ENCODE data around the gene CSPG4. TPM values are rescaled to one million over a fixed set of nuclear protein-coding genes. Genes with fewer than 3 reads are reported as not detected.
"Not testable (repeated sequence)": the region's sequence is repeated elsewhere in the genome, so short reads cannot be mapped to it uniquely, and the experiment has no call there.

The CSPG4 gene, protein sequence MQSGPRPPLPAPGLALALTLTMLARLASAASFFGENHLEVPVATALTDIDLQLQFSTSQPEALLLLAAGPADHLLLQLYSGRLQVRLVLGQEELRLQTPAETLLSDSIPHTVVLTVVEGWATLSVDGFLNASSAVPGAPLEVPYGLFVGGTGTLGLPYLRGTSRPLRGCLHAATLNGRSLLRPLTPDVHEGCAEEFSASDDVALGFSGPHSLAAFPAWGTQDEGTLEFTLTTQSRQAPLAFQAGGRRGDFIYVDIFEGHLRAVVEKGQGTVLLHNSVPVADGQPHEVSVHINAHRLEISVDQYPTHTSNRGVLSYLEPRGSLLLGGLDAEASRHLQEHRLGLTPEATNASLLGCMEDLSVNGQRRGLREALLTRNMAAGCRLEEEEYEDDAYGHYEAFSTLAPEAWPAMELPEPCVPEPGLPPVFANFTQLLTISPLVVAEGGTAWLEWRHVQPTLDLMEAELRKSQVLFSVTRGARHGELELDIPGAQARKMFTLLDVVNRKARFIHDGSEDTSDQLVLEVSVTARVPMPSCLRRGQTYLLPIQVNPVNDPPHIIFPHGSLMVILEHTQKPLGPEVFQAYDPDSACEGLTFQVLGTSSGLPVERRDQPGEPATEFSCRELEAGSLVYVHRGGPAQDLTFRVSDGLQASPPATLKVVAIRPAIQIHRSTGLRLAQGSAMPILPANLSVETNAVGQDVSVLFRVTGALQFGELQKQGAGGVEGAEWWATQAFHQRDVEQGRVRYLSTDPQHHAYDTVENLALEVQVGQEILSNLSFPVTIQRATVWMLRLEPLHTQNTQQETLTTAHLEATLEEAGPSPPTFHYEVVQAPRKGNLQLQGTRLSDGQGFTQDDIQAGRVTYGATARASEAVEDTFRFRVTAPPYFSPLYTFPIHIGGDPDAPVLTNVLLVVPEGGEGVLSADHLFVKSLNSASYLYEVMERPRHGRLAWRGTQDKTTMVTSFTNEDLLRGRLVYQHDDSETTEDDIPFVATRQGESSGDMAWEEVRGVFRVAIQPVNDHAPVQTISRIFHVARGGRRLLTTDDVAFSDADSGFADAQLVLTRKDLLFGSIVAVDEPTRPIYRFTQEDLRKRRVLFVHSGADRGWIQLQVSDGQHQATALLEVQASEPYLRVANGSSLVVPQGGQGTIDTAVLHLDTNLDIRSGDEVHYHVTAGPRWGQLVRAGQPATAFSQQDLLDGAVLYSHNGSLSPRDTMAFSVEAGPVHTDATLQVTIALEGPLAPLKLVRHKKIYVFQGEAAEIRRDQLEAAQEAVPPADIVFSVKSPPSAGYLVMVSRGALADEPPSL (N-terminal part only)
- not detected for total RNA-seq

DNA sequence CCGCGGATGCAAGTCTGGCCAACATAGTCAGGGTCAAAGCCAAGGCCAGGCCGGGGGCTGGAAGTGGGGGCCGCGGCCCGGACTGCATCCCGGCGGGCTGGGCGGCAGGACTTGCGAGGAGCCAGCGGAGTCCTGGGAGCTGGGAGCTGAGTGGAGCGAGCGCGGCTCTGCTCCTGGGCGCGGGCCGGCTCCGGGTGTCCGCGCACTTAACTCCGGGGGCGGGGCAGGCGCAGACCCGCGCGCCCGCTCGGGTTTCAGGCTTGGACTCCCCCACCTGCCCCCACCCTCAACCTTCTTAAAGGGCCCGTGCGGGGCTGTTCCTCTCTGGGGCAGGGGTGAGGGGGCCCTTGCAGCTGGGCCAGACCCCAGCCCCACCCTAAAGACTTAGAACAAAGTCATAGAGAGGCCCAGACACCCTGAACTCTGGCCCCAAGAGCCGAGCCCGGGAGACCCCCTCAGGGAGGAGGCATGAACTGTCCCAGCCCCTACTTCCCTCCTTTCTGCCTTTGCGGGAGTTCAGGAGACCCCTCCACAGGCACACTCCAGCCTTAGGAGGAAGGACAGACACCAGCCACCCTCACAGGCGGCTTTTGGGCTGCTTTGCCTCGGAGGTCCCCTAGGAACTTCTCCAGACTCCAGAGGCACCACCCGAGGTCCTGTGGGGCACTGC is at the start of gene CSPG4:
Gene CSPG4 (minus strand): TSS at position 181 of the 670 bp plus-strand sequence. CDS start 93 bp downstream, at position 88.
- H3K27me3 Mint-ChIP-seq, result peaks cover 19% of the 10 kb centered on the region
- H3K4me3 Mint-ChIP-seq, result no peak within 1 kb of the TSS
- H3K27ac Mint-ChIP-seq, result no peak within 1 kb of the TSS
- H3K36me3 Mint-ChIP-seq, result no peaks in the 10 kb centered on the region
- H3K4me1 Mint-ChIP-seq, result no peaks in the 10 kb centered on the region
- DNase-seq, result no peak
- H3K9me3 Mint-ChIP-seq, result no peaks in the 10 kb centered on the region

DNA sequence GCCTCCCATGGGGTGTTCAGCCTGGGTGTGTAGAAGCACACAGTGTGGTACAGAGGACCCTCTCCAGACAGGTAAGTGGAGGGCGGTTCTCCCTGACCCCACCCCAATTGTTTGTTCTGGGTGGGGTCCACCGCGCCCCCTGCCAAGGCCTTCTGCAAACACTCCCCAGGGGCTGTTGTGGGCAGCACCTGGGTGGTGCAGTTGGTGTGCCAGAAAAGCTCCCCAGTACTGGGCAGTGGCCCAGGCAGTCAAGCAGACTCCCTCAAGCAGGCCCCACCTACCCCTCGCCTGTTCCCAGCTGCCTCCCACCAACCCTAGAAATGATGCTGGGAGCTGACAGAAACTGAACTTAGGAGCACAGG is 49.7 kb upstream of the CSPG4 start:
- H3K27me3 Mint-ChIP-seq, H3K27ac Mint-ChIP-seq, H3K9me3 Mint-ChIP-seq, DNase-seq, H3K4me3 Mint-ChIP-seq, H3K36me3 Mint-ChIP-seq: not testable (repeated sequence)
- peaks cover 13% of the 10 kb centered on the region for H3K4me1 Mint-ChIP-seq

DNA sequence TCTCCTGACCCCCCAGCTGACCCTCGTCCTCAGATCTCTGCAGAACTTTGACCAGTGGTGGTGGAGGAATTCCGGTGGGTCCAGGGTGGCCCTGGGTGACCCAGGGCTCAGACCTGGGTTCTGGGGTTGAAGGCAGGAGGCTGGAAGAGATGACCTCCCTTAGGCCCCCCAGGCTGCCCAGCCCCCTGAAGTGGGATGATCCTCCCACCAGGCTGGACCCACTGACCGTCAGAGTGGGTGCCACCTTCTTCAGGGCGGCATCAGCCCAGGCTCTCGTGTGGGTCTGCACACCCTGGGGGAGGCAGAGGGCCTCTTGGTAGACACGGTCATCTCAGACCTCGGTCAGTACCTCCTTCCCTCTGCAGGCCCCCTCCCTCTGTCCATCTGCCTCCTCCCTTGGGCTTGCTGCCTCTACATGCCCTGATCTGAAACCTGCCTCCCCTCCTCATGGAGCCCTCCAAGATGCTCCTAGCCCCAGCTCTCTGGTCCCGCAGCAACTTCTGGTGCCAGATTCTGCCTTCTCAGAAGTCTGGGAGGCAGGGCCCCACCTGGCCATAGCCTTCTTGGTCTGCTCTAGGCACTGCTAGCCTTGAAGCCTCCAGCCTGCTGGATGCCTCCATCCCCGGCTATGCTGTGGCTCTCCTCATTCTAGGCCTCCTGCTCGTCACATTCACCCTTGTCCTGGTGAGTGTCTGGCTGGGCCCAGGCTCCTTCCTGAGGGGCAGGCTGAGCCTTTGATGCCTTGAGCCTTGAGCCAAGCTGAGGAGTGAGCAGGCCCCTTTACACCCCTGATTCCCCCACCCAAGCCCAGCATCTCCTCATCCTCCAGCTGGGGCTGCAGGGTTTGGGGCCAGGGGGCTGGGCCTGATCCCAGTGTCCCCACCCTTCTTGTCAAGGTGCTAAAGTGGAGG is 49.1 kb upstream of the CSPG4 start:
- no peak overlapping the region for H3K27ac Mint-ChIP-seq
- peaks cover 13% of the 10 kb centered on the region for H3K4me1 Mint-ChIP-seq
- H3K27me3 Mint-ChIP-seq, result no peaks in the 10 kb centered on the region
- no peaks in the 10 kb centered on the region for H3K36me3 Mint-ChIP-seq
- no peak overlapping the region for H3K4me3 Mint-ChIP-seq
- H3K9me3 Mint-ChIP-seq, result no peaks in the 10 kb centered on the region
- no peak for DNase-seq

DNA sequence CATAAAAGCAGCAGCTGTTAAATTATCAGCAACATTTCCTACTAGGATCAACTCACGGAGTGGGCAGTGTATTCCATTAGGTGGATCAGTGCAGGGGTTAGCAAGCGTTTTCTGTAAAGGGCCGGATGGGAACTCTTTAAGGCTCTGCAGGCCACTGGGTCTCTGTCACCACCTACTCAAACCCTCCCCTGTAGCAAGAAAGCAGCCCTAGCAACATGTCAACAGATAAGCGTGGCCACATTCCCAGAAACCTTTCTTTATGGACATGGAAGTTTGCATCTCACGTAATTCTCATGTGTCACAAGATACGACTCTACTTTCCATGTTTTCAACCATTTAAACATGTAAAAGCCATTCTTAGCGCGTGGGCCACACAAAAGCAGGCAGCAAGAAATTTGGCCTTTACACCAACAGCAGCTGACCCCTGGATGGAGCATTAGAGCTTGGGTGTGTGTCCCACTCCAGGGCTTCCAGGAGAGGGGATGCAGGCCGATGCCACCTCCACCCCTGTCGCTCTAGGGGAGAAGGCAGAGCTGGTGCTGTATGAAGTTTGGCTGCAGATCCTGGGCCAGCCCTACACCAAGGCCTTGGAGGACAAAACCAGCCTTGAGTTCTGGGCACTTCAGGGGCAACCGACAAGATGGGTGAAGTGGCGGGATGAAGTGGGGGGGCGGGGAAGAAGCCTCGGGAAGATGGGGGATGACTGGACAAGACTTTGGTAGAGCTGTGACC is 48.2 kb upstream of the CSPG4 start:
- no peak overlapping the region for H3K27ac Mint-ChIP-seq
- no peaks in the 10 kb centered on the region for H3K36me3 Mint-ChIP-seq
- no peak overlapping the region for H3K4me3 Mint-ChIP-seq
- no peaks in the 10 kb centered on the region for H3K9me3 Mint-ChIP-seq
- no peaks in the 10 kb centered on the region for H3K27me3 Mint-ChIP-seq
- H3K4me1 Mint-ChIP-seq, result peaks cover 13% of the 10 kb centered on the region
- DNase-seq, result no peak

DNA sequence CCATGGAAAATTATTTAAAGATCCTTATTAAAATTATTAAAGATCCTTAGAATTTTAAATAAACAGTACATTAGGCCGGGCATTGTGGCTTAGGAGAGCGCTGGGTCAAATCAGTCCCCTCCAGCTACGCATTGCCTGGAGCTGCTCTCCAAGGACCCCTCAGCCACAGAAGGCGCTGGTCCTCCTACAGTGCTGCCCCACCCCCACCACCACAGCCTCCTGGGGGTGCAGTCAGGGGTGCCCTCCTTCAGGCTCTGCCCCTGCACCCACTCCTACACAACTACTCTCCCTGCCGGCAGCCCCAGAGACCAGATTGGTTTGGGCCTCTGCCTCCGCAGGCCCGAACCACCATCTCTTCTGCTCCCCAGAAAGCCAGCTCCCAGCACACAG is 47.5 kb upstream of the CSPG4 start:
- H3K4me1 Mint-ChIP-seq, result peaks cover 13% of the 10 kb centered on the region
- not testable (repeated sequence) for H3K27me3 Mint-ChIP-seq, DNase-seq, H3K4me3 Mint-ChIP-seq, H3K9me3 Mint-ChIP-seq, H3K27ac Mint-ChIP-seq, H3K36me3 Mint-ChIP-seq

DNA sequence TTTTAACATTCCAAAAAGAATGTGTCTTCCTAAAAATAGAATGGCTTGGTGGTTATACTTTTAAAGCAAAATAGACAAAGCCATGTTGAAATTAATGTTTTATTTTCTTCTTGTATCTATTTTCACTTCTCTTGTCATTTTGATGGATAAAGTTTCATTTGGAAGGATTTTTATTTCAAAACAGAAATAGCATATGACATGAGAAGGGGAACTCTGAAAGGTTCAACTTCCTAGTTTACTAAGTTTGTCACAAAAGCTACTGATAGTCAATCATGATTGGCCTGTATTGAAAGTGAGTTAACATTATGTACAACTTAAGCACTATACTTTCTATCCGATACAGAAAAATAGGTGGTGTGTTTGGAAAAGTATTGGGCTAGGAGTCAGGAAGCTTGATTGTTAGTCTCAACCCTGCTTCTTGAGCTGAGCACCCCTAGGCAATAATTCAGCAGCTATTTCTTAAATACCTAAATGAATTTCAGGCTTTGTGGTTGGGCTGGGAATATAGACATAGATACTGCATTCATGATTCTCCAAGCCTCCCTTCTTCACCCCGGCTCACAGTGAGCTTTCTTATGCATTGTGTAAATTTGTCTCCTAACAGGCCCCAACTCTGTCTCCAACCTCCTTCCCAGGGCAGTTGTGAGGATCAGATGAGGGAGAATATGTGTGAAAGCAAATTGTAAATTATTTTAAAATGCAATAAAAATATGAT is 46.9 kb upstream of the CSPG4 start:
- H3K36me3 Mint-ChIP-seq, result no peaks in the 10 kb centered on the region
- H3K27ac Mint-ChIP-seq, result no peak overlapping the region
- DNase-seq, result no peak
- no peaks in the 10 kb centered on the region for H3K27me3 Mint-ChIP-seq
- H3K9me3 Mint-ChIP-seq, result no peaks in the 10 kb centered on the region
- peak overlapping the region; percentile 89 for H3K4me3 Mint-ChIP-seq
- H3K4me1 Mint-ChIP-seq, result peaks cover 13% of the 10 kb centered on the region

DNA sequence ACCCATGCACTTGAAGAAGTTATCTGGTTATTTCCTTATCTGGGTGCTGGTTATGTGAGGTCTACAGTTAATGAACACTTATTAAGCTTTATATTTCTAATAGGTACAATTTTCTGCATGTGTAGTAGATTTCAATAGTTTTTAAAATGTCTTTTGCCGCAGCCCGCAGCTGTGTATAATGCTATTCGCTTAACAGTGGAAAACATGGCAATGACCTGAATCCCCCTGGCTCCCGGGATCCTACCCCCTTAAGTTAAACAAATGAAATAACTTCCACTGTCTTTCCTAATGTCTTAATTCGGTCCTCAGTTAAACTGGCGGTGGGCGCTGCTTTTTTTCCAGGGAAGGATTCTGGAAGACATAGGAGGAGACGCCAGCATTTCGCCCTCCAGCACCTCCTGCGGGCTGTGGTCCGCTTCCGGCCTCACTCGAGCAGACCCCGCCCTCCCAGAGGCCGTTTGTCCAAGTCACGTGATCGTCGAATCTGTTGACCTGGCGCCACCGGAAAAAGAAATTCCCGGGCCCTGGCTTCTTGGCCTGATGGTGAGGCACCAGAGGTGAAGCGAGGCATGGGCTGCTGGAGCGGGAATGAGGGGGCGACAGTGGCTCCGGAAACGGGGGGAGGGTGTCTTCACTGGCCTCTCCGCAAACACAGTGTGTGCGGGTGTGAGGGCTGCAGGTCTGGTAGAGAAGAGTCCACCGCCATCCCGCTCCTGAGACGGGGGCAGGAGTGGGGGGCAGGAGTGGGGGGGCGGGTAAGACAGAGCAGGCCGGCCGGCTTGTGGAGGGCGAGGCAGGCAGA is 45.6 kb upstream of the CSPG4 start:
- peak; percentile 71 for DNase-seq
- Mint-ChIP-seq H3K36me3 (no peaks in the 10 kb centered on the region), H3K4me3 (peak overlapping the region; percentile 89), H3K4me1 (peaks cover 13% of the 10 kb centered on the region), H3K27me3 (no peaks in the 10 kb centered on the region), H3K9me3 (no peaks in the 10 kb centered on the region), H3K27ac (peak overlapping the region; percentile 89)

DNA sequence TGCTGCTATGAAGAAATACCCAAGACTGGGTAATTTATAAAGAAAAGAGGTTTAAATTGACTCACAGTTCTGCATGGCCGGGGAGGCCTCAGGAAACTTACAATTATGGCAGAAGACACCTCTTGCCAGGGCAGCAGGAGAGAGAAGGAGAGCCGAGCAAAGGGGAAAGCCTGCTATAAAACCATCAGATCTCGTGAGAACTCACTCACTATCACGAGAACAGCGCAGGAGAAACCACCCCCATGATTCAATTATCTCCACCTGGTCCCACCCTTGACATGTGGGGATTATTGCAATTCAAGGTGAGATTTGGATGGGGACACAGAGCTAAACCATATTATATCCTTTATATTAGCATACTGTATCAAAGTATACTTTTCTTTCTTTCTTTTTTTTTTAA is 42.2 kb upstream of the CSPG4 start:
- not testable (repeated sequence) for H3K27me3 Mint-ChIP-seq, H3K9me3 Mint-ChIP-seq, H3K4me3 Mint-ChIP-seq, DNase-seq, H3K27ac Mint-ChIP-seq, H3K36me3 Mint-ChIP-seq
- H3K4me1 Mint-ChIP-seq, result peaks cover 13% of the 10 kb centered on the region

DNA sequence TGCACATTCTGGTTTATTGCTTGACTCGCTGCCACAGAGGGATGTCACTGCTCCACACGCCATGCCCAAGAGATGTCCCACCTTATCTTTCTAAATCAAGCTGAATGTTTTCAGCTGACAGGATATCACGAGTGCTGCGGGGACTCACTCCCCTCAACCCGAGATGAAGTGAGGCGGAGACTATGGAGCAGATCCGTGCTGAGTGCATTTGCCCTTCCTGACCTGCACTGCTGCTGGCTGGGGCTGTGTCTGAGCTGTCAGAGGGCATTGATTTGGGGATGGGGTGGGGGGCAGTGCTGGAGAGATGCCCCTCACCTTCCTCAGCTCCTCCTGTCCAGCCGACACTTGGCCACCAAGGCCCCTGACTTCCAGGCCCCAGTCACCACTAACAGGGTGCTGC is 40.5 kb upstream of the CSPG4 start:
- Mint-ChIP-seq H3K4me3 (no peak overlapping the region), H3K27me3 (peaks cover 4% of the 10 kb centered on the region), H3K27ac (no peak overlapping the region), H3K36me3 (no peaks in the 10 kb centered on the region), H3K4me1 (peaks cover 11% of the 10 kb centered on the region), H3K9me3 (no peaks in the 10 kb centered on the region)
- no peak for DNase-seq

DNA sequence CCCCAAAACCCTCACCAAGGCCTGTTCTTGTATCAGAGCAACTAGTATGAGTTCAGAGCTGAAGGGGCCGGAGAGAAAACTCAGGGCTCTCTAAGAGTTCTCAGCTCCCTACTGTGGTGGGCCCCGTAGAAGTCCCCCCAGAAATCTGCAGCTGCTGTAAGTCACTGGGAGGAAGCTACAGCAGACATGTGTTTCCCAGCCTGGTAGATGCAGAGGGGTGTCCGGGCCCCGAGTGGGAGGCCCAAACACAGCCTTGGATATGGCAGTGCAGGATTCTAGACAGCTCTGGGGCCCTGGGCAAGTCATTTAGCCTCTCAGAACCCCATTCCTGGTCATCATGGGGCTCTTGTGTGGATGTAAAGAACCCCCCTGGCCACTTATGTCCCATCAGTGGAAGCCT is 39.2 kb upstream of the CSPG4 start:
- H3K9me3 Mint-ChIP-seq, result no peaks in the 10 kb centered on the region
- no peaks in the 10 kb centered on the region for H3K36me3 Mint-ChIP-seq
- H3K4me1 Mint-ChIP-seq, result peaks cover 7% of the 10 kb centered on the region
- H3K27ac Mint-ChIP-seq, result no peak overlapping the region
- no peak overlapping the region for H3K4me3 Mint-ChIP-seq
- DNase-seq, result no peak
- peaks cover 4% of the 10 kb centered on the region for H3K27me3 Mint-ChIP-seq

DNA sequence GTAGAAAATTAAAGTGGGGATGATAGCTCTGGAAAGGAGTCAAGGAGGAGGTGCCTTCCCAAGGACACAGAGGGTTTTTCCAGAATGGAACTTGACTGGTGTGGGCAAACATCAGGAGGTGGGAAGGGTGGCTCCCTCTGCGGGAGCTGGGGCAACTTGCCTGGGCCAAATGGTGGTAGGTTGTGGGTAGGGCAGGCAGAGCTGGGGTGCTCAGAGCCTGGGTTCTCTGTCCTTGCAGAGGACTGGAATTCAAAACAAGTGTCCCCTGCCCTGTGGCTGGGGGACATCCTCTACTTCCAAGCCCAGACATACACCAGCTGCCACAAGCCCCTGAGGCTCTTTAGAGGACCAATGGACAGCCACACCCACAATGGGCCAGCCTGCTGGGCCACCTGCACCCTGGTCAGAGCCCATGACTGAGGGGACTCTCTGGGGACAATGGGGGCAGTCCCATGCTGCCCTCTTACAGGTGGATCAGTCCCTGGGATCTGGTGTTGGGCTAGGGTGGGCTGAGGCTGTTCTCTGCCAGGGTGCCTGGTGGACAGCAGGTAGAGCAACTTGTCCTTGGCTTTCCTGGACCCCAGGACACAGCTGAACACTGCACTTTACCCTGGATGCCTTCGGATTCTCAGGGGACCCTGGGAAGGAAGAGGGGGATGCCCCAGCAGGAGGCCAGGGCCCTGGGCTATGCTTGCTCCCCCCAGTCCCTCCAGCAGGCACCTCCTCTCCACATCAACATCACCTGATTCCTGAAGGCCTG is 38.6 kb upstream of the CSPG4 start:
- H3K36me3 Mint-ChIP-seq, result no peaks in the 10 kb centered on the region
- peaks cover 7% of the 10 kb centered on the region for H3K4me1 Mint-ChIP-seq
- H3K9me3 Mint-ChIP-seq, result no peaks in the 10 kb centered on the region
- no peak overlapping the region for H3K27ac Mint-ChIP-seq
- peaks cover 4% of the 10 kb centered on the region for H3K27me3 Mint-ChIP-seq
- no peak for DNase-seq
- H3K4me3 Mint-ChIP-seq, result no peak overlapping the region
